Mucosa of gallbladder (tissue), 1 donor: Measurements from ENCODE around the gene MED27. TPM values are rescaled to one million over a fixed set of nuclear protein-coding genes. Genes with fewer than 3 reads are reported as not detected.

Experiments
- DNase-seq: peaks from one replicate; pipeline ENCODE4 v3.0.0-alpha.2; 2020; ENCODE audit warnings: low spot score
- total RNA-seq: library from RNA; stranded (reverse); gene quantifications from one replicate; pipeline ENCODE4 v1.2.1, GENCODE V29; 2021
- donor health status: DM: no; HTN: no; CAD: no.

The MED27 gene
- total RNA-seq, 1 donor from 2014 or later: 13.9 TPM

- DNase-seq: no peak
Measured at GRCh38 chr9:131969469-131969989, 110.1 kb downstream of the MED27 start.

GRCh38 chr9:131968632-131969031 lies 111.0 kb downstream of the MED27 start:
- no peak for DNase-seq

GRCh38 chr9:131965841-131966240 lies 113.8 kb downstream of the MED27 start:
- DNase-seq: no peak

- DNase-seq: no peak
Measured at GRCh38 chr9:131965103-131965502, 114.6 kb downstream of the MED27 start.

- no peak for DNase-seq
Measured at GRCh38 chr9:131963072-131964030, 116.3 kb downstream of the MED27 start.

- DNase-seq: no peak
Measured at GRCh38 chr9:131961496-131961880, 118.2 kb downstream of the MED27 start.

- no peak for DNase-seq
Measured at GRCh38 chr9:131960851-131961495, 118.7 kb downstream of the MED27 start.

- DNase-seq: no peak
Measured at GRCh38 chr9:131960311-131960710, 119.4 kb downstream of the MED27 start.

GRCh38 chr9:131959887-131960286 lies 119.8 kb downstream of the MED27 start:
- no peak for DNase-seq

GRCh38 chr9:131959056-131959455 lies 120.6 kb downstream of the MED27 start:
- DNase-seq: no peak

- no peak for DNase-seq
Measured at GRCh38 chr9:131954299-131954698, 125.4 kb downstream of the MED27 start.

- DNase-seq: no peak
Measured at GRCh38 chr9:131951905-131952304, 127.8 kb downstream of the MED27 start.

GRCh38 chr9:131951155-131951554 lies 128.5 kb downstream of the MED27 start:
- DNase-seq: no peak

- no peak for DNase-seq
Measured at GRCh38 chr9:131950487-131950886, 129.2 kb downstream of the MED27 start.

- no peak for DNase-seq
Measured at GRCh38 chr9:131946180-131946579, 133.5 kb downstream of the MED27 start.

GRCh38 chr9:131943351-131943841 lies 136.3 kb downstream of the MED27 start:
- DNase-seq: no peak

GRCh38 chr9:131942146-131942720 lies 137.4 kb downstream of the MED27 start:
- no peak for DNase-seq

- no peak for DNase-seq
Measured at GRCh38 chr9:131937451-131937850, 142.2 kb downstream of the MED27 start.

GRCh38 chr9:131936929-131937328 lies 142.7 kb downstream of the MED27 start:
- DNase-seq: no peak

GRCh38 chr9:131934673-131935072 lies 145.0 kb downstream of the MED27 start:
- no peak for DNase-seq

- DNase-seq: no peak
Measured at GRCh38 chr9:131927091-131927490, 152.6 kb downstream of the MED27 start.

GRCh38 chr9:131926360-131926922 lies 153.2 kb downstream of the MED27 start:
- no peak for DNase-seq
